T47D (cell line): Measurements from ENCODE around the gene SIRT4.
"Not testable (repeated sequence)": the region's sequence is repeated elsewhere in the genome, so short reads cannot be mapped to it uniquely, and the experiment has no call there.

Experiments
- DNase-seq, 2 experiments: peaks; one replicate each; pipeline versions ENCODE4 v3.0.0 to v3.0.0-alpha.2; 2011 to 2012; ENCODE audit warnings: low read depth in 1 of 2, low spot score in 1 of 2
- JUND ChIP-seq: IDR thresholded peaks from 2 replicates; pipeline ENCODE4 v1.6.1; 2012; ENCODE audit warnings: low read depth
- in situ Hi-C: cut with HindIII; loops from 2 replicates; pipeline ENCODE4 v1.10.0; 2016; ENCODE audit warnings: low sequenced_read_pairs, low pct_unique_long_range_greater_than_20kb

SIRT4 gene, protein sequence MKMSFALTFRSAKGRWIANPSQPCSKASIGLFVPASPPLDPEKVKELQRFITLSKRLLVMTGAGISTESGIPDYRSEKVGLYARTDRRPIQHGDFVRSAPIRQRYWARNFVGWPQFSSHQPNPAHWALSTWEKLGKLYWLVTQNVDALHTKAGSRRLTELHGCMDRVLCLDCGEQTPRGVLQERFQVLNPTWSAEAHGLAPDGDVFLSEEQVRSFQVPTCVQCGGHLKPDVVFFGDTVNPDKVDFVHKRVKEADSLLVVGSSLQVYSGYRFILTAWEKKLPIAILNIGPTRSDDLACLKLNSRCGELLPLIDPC

DNA sequence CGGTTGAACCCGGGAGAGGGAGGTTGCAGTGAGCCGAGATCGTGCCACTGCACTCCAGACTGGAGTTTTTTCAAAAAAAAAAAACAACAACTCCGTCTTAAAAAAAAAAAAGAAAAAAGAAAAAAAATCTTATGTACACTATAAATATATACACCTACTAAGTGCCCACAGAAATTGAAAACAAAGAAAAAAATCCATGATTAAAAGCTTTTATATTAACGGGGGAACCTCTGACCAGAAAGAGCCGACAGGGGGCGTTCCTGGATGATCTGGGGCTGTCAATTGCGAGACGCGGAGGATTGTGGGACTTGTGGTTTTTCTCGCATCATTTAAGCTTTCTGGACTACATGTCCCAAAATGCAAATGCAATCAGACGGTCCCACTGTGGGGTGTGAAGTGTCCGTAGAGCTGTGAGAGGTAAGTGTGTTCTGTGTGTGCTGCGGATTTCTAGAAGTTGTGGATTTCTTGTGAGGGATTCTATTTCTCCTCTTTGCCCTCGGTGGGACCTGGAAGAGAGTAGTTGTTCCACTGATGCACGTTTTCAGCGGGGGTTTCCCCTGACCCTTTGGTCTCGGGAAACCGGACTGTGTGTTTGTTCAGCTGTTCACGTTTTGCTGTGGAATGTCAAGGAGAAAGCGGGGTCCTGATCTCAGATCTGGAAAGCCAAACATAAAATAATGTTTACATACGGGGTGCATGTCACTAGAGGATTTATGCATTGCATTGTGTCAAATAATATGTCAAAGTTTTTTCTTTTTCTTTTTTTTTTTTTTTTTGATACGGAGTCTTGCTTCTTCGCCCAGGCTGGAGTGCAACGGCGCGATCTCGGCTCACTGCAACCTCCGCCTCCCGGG is at the start of gene SIRT4:
Gene SIRT4, plus strand, starts transcription at position 360 of the 854 bp plus-strand sequence. CDS start 1,241 bp downstream, outside the sequence.
- in situ Hi-C loops, result no loop called here
- DNase-seq, result peak; percentile 85 to 99
- no peak for TF ChIP-seq JUND

DNA sequence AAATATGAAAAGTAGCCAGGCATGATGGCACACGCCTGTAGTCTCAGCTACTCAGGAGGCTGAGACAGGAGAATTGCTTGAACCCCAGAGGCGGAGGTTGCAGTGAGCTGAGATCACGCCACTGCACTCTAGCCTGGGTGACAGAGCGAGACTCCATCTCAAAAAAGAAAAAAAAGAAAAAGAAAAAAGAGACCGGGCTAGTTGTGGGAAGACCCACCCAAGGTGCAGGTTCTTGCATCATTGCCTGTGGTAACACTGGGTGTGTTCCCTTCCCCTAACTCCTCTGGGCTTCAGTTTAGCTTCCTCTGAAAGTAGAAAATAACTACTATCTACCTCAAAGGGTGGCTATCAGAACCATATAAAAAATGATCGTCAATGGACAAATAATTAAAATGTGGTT is 48.8 kb upstream of the SIRT4 start:
- DNase-seq, in situ Hi-C loops: not testable (repeated sequence)

DNA sequence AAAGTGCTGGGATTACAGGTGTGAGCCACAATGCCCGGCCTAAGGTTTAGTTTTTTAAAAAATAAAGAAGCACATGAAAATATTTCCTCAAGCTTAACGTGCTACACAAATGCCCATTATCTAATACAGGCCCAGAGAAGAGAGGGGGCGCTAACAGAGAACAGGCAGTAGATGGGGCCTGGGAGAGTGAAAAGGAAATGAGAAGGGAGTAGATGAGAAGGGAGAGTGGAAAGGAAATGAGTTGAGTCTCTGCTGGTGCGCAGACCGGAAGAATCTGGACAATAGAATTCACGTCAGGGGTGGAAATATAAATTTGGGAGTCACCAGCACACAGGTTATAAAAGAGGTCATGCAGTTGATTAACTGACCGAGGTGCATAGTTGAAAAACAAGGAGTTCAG is 47.3 kb upstream of the SIRT4 start:
- TF ChIP-seq JUND, result no peak
- in situ Hi-C loops, result no loop called here
- DNase-seq, result no peak

DNA sequence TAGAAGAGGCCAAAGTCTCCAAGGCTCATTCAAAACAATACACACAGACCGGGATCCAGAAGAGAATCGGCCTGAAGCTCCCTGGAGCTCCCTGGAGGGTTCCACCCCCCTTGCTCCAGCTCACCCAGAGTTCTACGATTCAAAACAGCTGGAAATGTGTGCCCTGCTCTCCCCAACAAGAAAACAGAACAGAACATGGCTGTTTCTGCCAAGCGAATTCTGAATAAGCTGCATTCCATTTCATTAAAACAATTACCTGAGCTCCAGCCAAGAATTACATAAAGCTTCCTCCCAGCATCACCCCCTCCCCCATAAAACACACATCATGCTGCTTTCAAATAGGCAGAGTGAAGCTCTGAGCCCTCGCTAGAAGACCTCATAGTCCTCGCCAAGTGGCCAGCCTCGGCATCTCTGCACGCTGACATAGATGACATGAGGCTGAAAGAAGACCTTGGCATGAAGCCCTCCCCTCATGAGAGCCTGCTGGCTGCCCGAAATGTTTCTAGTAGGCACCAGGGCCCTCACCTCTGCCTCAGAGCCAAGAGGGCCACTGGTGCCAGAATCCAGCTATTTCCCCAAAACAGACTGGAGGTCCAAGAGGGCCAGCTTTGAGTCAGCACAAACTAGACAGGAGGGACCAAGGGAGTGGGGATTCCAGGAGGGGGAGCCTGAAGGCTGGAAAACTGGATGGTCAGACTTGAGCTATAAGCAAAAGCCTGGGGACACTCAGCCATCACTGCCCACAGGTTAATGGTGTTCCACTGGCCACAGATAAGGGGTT is 44.9 kb upstream of the SIRT4 start:
- in situ Hi-C loops, result no loop called here
- no peak for TF ChIP-seq JUND

DNA sequence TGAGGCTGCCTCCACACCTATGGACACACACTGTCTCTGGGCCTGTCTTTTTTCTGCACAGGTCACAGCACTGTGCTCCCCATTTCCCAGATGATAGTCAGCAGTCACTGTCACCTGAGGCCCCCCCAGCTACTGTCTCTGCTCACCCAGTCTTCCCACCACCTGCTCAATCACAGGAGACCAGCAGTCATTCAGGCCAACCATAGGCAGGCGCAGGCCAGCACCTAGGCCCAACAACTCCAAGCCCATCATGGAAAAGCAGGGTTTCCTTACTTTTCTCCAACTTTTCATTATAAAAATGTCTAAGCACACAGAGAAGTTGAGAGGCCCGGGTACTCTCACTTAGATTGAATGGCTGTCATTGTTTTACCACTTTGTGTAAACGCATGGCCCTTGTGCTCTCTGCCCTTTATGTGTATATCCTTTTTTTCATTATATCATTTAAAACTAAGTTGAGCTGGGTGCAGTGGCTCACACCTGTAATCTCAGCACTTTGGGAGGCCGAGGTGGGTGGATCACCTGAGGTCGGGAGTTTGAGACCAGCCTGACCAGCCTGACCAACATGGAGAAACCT is 43.7 kb upstream of the SIRT4 start:
- in situ Hi-C loops, result no loop called here
- DNase-seq, result no peak
- no peak for TF ChIP-seq JUND

More for the DNA sequence above, 44.9 kb upstream of the SIRT4 start:
- DNase-seq, result peak; percentile 71 to 77

DNA sequence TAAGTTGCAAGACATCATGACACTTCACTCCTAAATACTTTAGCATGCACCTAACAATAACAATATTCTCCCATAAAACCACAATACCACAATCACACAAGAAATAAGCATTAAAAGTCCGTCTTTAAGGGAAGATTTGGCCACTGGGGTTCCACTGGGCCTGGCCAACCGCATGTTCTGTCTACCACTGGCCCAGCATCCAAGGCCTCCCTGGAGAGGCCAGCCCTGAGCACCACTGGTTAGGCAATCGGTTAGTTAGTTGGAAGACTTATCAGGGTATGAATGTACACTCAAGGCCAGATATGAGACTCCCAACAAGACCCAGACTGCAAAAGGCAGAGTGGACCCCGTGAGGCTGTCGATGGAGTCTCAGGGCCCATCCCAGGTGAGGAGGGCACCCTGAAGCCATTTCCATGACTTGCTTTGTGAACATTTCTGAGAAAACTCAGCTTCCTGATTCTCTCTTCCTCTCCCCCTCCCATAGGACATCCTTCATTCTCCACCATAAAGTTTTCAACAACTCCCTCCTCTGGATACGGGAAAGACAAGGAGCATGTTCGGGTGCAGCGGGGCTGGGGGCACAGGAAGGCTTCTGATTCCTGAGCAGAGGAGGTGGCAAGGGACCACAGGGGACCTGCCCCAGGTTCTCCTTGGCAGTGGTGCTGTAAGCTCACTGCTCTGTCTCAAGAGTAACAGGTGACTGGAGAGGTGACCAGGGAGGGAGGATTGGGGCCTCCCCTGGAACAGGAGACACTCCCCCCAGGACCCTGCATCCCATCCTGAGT is 42.5 kb upstream of the SIRT4 start:
- DNase-seq, result no peak
- no peak for TF ChIP-seq JUND
- in situ Hi-C loops, result no loop called here

DNA sequence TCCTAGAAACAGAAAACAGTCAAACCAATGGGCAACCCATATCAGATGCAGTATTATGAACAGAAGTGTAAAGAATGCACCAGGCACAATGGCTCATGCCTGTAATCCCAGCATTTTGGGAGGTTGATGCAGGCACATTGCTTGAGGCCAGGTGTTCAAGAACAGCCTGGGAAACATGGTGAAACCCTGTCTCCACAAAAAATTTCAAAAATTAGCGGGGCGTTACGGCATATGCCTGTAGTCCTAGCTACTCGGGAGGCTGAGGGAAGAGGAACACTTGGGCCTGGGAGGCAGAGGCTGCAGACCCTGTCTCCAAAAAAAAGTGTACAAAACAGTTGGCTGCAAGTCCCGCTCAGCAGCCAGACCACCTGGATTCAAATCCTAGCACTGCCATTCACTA is 41.5 kb upstream of the SIRT4 start:
- in situ Hi-C loops, result no loop called here
- no peak for DNase-seq
- TF ChIP-seq JUND, result no peak

DNA sequence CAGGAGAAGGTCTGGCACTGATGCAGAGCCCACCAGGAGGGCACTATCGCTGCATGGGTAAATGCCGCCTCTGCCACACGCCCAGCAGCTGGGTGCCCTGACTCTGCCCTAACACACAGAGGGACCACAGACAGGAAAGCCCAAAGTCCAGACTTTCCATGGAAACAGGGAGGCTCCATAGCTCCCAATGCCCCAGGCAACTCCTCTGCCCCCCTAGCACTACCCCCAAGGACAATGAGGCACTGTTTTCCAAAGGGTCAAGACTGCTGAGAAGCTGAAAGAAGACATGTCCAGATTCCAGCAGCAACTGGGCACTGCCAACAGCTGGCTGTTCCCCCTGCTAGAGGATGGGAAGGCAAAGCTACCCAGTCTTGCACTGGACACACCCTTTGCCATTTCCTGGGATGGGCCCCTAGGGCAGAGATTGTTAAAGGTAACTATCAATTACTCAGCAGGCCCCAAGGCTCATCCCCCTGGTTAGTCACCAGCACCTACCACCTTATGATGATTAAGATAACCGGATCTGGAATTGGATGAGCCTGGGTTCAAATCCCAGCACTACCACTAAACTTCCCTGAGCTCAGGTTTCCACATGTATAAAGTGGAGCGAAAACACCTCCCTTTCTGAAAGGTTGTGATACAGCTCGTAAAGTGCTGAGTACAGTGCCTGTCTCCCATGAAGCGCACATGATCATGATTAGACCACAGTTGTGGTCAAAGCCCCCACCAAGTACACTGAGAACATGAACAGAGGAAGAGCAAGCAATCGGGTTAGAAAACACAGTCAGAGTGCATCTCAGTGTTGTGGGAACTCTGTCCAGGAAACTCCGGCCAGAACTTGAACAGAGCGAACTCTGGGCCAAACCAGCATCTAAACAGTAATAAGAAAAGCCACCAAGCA is 39.9 kb upstream of the SIRT4 start:
- no peak for TF ChIP-seq JUND
- DNase-seq, result no peak
- in situ Hi-C loops, result no loop called here

DNA sequence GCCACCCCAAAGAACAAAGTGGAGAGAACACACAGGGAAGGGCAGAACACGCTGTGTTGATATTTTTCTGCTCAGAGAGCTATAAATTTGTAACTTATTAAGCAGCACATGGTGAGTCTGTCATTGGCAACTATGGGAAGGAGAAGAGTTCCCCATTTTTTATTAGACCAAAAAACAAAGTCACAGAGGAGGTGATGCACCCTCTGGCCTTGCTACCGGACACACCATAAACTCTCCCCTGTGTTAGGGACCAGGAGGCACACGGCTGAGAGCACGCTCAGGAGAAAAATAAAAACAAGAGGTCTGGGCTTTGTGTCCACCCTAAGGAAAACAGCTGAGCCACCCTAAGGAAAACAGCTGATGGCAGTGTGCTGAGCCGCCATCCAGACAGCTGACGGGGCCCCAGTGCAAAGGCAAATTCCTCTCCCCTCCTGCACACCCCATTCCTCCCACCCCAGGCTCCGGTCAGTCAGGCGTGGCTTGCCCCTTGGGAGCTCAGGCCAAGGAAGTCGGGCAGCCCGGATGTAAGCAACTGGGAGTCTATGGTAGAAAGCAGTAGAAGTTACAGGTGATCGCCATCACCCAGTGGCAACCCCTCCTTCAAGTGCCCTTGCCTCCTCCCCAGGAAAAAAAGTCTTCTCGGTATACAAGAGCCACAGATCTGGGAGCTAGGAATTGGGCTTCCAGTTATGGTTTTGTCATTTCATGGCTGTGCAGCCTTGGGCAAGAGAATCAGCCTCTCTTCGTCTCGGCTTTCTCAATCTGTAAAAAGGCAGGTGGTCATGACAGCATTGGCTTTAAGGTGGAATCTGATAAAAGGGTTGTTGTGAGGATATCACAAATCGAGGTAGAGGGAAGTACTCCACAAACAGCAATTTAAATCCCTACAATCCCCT is 39.0 kb upstream of the SIRT4 start:
- TF ChIP-seq JUND, result no peak
- DNase-seq, result no peak
- in situ Hi-C loops, result no loop called here

DNA sequence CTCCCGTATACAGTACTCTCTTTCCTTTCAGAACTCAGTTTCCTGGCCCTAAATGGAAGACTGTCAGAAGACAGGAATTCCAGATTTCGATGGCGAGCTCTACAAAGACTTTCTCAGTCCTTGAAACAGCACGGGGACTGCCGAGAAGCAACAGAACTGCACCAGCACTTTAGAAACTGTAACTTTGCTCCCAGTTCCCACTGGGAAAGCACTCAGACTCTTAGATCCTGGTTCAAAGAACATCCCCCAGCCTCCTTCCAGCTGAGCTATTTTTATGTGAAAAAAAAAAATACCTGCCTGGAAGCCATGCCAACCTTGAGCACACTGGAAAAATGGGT is 38.4 kb upstream of the SIRT4 start:
- no peak for DNase-seq
- TF ChIP-seq JUND, result no peak
- in situ Hi-C loops, result no loop called here
